ENCODE measurements around the gene USP21. TPM values are rescaled to one million over a fixed set of nuclear protein-coding genes. Genes with fewer than 3 reads are reported as not detected.

The USP21 gene
- total and polyA plus RNA-seq, 9 of the 15 experiments (the other 6 are each of a cell fraction or from before 2014, with no cell fraction given) = 4.9 to 52.4 (median 21.6) TPM

GRCh38 chr1:161132410-161133219 is 26.7 kb upstream of the USP21 start, which contains the start of gene DEDD (continued):
- TF ChIP-seq, protein P1, sequence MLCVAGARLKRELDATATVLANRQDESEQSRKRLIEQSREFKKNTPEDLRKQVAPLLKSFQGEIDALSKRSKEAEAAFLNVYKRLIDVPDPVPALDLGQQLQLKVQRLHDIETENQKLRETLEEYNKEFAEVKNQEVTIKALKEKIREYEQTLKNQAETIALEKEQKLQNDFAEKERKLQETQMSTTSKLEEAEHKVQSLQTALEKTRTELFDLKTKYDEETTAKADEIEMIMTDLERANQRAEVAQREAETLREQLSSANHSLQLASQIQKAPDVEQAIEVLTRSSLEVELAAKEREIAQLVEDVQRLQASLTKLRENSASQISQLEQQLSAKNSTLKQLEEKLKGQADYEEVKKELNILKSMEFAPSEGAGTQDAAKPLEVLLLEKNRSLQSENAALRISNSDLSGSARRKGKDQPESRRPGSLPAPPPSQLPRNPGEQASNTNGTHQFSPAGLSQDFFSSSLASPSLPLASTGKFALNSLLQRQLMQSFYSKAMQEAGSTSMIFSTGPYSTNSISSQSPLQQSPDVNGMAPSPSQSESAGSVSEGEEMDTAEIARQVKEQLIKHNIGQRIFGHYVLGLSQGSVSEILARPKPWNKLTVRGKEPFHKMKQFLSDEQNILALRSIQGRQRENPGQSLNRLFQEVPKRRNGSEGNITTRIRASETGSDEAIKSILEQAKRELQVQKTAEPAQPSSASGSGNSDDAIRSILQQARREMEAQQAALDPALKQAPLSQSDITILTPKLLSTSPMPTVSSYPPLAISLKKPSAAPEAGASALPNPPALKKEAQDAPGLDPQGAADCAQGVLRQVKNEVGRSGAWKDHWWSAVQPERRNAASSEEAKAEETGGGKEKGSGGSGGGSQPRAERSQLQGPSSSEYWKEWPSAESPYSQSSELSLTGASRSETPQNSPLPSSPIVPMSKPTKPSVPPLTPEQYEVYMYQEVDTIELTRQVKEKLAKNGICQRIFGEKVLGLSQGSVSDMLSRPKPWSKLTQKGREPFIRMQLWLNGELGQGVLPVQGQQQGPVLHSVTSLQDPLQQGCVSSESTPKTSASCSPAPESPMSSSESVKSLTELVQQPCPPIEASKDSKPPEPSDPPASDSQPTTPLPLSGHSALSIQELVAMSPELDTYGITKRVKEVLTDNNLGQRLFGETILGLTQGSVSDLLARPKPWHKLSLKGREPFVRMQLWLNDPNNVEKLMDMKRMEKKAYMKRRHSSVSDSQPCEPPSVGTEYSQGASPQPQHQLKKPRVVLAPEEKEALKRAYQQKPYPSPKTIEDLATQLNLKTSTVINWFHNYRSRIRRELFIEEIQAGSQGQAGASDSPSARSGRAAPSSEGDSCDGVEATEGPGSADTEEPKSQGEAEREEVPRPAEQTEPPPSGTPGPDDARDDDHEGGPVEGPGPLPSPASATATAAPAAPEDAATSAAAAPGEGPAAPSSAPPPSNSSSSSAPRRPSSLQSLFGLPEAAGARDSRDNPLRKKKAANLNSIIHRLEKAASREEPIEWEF (CRISPR knock-in tag; IDR thresholded peaks at IDR 0.05) = peak; percentile 64; the same call in 1 of the 2 replicates
- TF ChIP-seq ZNF76 (CRISPR knock-in tag; IDR thresholded peaks at IDR 0.05; ENCODE audit: borderline replicate concordance) (no peak), HMG20A (CRISPR knock-in tag; conservative IDR thresholded peaks at IDR 0.05) (no peak), C11orf30 (IDR thresholded peaks at IDR 0.05; ENCODE audit: low read depth) (no peak), SOX6 (IDR thresholded peaks at IDR 0.05) (no peak), XRCC3 (IDR thresholded peaks at IDR 0.05) (no peak), TAL1 (IDR thresholded peaks at IDR 0.05) (no peak), CBX8 (IDR thresholded peaks at IDR 0.05; ENCODE audit: borderline replicate concordance, extremely low read depth, low read depth, low read length, poor library complexity, severe bottlenecking) (no peak), DIDO1 (tag; IDR thresholded peaks at IDR 0.05; ENCODE audit: low read depth) (no peak), PTTG1 (tag; IDR thresholded peaks at IDR 0.05; ENCODE audit: low read depth) (no peak), ZNF583 (CRISPR knock-in tag; IDR thresholded peaks at IDR 0.05) (0 out of 2 replicates have a peak, but pooled peaks have one; percentile 33), GABPB1 (CRISPR knock-in tag; IDR thresholded peaks at IDR 0.05) (peak; percentile 83; the same call in 1 of the 2 replicates), ASH1L (IDR thresholded peaks at IDR 0.05; ENCODE audit: borderline replicate concordance, low read depth, partially characterized antibody) (peak; percentile 59), RBFOX2 (IDR thresholded peaks at IDR 0.05; ENCODE audit: low read depth, low read length) (peak; percentile 94), BCOR (IDR thresholded peaks at IDR 0.05) (no peak; the same call in 1 of the 2 replicates), MECOM (CRISPR knock-in tag; IDR thresholded peaks at IDR 0.05) (no peak), DDX20 (tag; IDR thresholded peaks at IDR 0.05; ENCODE audit: low read depth) (no peak), HNRNPK (IDR thresholded peaks at IDR 0.05; ENCODE audit: low read depth, low read length, poor library complexity, severe bottlenecking) (no peak), YY1 (IDR thresholded peaks at IDR 0.05; ENCODE audit: borderline replicate concordance in 1 of 3, control insufficient read depth in 1 of 3, extremely low read depth in 1 of 3, insufficient read depth in 3 of 3, insufficient read length in 1 of 3, insufficient replicate concordance in 2 of 3, low read depth in 1 of 3, low read length in 2 of 3) (peak; percentile 98 to 99 (median 98)), ZNF717 (CRISPR knock-in tag; IDR thresholded peaks at IDR 0.05) (no peak), GMEB1 (CRISPR knock-in tag; IDR thresholded peaks at IDR 0.05) (peak; percentile 63; the same call in 1 of the 2 replicates)
